GM21515 (cell line): ENCODE results near the gene PGAM2.

Source experiments
- ATAC-seq: cut with Tn5 transposase; IDR thresholded peaks from one replicate; pipeline ENCODE4 v1.9.1; 2021; ENCODE audit not compliant: unreplicated experiment

Gene PGAM2

DNA sequence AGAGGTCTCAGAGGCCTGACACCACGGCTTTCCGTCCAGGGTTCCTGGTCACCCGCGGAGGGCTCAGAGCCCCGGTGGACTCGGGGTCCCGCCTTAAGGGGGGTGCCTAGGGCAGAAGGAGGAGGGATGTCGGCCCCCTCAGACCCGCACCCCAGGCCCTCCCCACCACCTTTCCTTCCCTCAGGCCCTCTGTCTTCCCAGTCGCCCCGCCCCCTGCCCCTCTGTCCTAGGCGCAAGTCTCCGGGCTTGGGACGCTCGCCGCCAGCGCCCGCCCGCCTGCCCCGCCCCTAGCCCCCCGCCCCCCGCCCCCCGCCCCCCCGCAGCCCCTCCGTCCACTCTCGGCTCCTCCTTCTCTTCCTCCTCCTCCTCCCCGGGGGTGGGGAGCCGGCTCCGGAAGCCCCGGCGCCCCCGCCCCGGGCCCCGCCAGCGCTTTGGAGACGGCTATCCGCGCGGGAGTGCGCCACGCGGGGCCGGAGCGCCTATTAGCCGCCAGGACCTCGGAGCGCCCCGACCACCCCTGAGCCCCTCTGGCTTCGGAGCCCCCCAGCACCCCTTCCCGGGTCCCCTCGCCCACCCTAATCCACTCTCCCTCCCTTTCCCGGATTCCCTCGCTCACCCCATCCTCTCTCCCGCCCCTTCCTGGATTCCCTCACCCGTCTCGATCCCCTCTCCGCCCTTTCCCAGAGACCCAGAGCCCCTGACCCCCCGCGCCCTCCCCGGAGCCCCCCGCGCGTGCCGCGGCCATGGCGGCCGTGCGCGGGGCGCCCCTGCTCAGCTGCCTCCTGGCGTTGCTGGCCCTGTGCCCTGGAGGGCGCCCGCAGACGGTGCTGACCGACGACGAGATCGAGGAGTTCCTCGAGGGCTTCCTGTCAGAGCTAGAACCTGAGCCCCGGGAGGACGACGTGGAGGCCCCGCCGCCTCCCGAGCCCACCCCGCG, 38.8 kb upstream of the PGAM2 start, which contains the start of gene AEBP1:
Gene AEBP1, plus strand, starts transcription at position 423 of the 937 bp plus-strand sequence. Its CDS starts 321 bp downstream, at position 744.
- no peak for ATAC-seq

DNA sequence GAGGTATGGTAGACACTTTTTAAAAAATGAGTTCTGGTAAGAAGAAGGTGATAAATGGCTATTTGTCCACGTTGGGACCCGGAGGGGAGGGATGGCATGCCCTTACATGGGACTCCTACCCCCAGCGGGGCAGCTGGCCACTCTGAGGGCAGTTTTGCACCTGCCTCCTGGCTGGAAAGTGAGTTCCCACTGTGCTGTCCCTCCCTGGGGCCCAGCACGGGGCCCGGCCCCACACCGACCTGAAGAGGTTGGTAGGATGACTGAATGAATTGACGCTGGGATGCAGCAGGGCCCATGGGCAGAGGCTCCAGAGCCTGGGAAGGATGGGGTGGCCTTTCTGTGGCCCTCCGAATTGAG, 38.2 kb upstream of the PGAM2 start:
- ATAC-seq: no peak

DNA sequence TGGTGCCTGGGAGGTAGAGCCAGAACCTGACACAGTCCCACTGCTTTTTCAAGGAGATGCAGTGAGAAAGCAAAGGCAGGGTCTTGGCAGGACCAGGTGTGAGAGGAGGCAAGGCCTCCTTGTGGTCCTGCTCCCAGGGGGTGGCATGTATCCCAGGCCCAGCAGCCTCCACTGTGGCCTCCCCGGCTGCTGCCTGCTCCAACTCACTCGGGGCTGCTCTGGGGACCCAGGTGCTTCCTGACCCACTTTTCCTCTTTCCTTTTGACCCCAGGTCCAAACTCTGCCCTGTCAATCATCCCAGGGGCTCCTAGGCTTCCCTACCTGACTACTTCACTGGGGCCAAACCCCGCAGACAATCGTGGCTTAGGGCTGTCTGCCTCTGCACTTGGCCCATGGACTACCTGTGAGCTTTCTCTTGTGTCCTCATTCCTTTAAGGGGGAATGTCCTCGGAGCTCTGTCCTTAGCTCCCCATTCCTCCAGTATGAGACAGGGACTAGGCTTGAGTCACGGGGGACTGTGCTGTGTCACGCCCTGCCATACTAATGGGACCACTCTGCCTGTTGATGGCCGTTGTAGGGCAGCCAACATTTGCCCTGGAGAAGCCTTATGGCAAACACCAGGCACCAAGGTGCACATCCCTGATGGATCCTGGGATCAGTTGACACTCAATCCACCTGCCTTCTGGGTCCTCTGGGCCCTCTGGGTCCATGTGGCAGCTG, 37.6 kb upstream of the PGAM2 start:
- no peak for ATAC-seq

DNA sequence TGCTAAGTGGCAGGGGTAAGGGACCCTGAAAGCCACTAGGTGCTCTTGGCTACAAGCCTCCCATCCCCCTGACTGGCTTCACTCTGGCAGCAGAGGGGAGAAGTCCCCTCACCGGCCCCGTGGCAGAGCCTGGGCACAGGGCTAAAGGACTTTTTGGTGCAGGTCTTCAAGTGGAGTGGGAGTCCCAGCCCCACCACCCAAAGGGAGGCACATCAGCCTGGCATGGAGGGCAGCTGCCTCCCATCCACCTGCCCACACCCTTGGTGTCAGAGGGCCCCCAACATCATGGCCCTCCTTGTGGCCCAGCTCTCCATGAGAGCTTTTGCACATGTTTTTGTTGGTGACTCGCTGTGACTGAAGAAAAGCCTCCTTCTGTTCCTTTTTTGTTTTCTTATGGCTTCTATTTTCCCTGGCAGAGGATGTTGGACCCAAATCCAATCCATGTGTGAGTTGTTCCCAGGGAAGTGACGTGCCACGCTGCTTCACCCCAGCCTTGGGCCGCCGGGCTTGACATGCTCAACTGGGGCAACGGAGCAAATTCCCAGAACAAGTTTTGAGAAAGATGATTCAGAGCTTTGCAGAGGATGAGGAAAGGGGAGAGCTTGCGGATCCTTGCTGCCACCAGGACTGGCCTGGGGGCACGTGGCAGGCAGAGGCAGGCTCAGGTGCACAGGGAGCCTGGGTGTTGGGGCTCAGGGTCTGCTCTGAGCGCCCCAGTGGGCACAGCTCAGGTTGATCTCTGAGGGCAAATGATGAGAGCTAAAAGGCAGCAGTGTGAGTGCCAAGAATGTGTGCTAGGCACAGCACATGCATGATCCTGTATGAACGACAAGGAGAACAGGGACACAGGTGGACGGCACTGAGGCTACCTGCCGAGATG, 36.8 kb upstream of the PGAM2 start:
- ATAC-seq: no peak

DNA sequence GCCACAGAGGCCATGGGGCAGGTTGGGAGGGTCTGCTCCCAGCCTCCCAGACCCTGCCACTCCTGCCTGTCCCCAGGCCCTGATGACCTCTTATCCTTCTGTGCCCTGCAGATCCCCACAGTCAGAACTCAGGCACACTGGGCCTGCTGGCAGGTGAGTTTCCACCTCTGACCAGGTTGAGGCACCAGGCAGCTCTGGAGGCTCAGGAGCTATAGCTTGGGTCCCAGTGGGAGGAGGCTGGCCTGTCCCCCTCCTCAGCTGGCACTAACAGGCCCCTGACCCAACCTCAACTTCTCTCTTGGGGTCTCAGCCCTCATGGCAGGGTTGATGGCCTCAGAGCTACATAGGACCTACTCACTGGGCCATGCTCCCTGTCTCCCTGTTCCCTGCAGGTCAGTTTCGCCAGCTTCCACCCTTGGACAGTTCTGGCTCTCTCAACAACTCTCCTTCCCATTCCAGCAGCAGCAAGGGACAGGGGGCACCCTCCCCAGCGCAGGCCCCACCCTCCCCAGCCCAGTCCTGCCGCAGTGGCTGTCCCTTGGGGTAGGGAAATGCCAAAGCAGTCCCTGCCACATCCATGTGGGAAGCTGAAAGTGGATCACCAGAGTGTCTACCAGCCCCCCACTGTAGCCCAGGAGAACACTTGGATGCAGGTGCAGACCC, 36.1 kb upstream of the PGAM2 start:
- ATAC-seq: no peak

DNA sequence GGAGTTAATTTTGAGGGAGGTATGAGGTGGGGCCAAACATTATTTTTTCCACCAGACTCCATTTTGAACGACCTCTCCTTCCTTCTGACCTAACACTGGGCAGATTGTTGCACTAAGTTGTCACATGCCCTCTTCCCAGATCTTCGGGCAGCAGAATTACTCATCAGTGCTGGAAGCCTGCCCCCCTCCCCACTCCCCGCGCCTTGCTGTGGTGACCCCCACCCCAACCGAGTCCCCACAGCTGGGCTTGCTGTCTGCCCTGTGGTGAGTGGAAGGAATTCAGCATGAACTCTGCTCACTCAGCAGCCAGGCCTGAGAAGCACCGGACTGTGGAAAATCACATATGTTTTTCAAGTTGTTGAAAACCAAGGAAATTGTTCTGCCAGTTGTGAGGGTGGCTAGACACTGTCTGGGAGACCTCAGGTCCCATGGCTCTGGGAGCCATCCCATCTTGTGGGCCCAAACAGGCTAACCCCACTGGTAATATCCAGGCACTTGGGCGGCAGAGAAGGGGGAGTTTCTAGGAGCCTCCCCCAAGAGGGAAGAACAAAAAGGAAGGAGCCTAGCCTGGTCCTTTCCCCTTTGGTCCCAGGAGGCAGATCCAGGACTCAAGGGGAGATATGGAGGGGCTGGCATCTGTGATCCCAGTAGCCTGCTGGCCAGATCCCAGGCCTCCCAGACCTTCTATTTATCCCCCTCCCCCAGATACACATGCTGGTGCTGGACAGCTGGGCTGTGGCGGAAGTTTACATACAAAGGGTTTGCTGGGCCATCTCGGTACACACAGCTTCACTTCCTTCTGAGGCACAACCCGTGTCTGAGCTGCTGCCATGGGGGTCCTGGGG, 35.3 kb upstream of the PGAM2 start:
- ATAC-seq: no peak

DNA sequence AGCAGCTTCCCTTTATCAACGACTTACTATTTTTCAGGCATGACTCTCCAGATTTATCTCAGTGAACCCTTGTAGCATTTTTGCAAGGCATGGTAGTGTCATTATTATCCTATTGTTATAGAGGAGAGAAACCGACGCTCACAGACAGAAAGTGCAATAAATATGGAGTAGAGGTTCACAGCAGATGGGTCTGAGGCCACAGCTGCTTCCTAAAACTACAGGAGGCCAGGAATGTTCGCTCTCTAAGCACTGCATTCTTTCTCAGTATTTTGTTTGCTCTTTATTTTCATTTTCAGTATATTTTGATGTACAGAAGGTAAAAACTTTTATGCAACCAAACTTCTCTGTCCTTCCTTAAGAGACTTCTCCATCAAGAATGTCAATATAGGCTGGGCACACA, 34.3 kb upstream of the PGAM2 start:
- no peak for ATAC-seq

DNA sequence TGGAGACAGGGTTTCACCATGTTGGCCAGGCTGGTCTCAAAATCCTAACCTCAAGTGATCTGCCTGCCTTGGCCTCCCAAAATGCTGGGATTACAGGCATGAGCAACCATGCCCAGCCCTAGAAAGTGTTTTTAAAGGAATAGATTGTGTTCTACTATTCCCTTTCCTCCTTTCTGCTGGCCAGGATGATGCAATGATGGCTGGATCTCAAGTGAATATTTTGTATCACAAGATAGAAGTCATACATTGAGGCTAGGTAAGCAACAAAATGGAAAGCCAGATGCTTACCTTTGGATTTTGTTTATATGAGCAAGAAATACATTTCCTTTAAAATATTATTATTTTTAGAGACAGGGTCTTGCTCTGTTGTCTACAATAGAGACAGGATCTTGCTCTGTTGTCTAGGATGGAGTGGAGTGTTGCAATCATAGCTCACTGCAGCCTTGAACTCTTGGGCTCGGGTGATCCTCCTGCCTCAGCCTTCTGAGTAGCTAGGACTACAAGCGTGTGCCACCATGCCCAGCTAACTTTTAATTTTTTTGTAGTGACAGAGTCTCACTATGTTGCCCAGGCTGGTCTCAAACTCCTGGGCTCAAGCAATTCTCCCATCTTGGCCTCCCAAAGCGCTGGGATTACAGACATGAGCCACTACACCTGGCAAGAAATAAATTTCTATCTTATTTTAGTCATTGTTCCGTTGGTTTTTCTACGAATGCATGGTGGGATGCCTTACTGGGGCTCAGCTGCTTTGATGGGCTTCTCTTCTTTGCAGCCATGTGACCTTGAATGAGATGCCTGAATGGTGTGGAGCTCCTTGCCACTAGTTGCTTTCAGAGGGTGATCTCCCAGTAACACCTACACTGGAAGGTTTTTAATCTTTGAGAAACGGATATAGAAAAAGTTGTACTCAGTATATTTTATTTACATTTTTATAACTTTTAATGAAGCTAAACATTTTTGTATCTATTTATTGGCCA, 33.0 kb upstream of the PGAM2 start:
- no peak for ATAC-seq

DNA sequence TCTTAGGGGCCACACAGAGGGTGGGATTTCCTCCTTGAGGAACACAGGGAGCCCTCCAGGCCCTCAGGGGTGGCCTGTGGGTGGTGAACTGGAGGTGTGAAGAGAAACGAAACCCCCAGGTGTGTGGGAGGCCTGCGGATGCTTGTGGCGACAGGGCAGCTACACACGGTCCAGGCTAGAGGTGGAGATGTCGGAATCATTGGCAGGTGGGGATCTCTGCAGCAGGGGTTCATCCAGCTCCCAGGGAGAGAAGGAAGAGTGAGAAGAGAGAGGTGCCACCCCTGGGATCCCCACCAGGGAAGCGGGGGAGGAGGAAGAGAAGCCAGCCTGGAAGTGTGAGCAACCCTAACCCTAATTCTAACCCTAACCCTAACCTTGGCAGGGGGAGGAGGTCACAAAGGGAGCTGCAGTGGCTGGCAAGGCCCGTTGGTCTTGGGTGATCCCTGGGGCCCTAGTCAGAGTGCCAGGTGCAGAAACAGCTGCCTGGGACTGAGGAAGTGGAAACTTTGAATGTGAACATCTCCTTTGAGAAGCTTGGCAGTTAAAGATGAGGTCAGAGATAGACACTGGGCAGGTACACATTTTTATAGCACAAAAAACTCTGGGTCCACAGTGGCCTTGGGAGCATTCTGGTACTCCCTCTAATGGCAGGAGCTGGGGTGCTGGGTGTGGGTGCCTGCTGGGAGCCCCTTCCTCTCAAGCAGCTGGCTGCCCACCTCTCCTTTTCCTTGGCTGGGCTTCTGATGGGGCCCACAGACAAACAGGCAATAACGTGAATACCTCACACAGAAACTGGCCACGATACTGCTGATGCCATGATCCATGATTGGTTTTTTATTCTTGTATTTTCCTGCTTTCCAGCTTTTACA, 31.9 kb upstream of the PGAM2 start:
- ATAC-seq: no peak

DNA sequence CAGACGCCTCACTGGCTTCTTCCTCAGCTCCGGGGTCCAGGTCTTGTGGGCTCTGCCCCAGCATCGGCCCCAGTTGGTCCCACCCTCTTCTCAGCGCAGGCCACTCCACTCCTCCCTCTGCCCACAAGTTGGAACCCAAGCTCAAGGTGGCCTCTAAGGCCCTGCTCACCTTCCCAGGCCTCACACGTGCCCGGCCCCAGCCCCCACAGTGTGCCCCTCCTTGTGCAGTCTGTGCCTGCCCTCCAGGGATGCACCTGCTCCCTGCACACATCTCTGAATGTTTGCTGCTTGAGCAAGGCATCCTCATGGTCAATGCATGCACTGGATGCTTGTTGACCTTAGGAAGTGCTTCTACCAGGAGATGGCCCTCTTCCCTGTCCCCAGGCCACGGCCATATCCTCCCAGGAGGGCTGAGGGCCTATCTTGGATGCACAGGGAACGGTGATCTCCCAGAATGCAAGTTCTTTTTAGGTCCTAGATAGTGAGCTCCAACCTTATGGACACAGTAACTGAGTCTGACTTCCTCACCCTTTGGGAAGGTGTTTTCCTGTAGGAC, 31.0 kb upstream of the PGAM2 start:
- ATAC-seq: no peak

DNA sequence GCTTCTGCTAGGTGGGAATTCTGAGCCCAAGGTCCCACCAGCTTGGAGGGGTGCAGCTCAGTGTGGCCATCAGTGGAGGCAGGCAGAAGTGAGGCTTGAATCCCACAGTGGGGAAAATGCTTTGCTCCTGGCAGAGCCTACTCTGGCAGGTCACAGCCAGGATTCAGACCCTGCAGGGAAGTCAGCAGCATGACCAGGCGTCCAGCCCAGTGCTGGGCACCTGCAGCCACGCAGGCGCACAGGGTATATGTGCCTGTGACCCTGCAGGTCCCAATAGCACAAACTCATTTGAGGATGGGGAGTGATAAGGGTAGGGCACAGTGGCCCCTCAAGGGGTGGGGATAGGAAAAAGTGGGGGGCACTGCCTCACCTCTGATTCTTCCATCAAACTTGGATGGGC, 30.4 kb upstream of the PGAM2 start:
- no peak for ATAC-seq

DNA sequence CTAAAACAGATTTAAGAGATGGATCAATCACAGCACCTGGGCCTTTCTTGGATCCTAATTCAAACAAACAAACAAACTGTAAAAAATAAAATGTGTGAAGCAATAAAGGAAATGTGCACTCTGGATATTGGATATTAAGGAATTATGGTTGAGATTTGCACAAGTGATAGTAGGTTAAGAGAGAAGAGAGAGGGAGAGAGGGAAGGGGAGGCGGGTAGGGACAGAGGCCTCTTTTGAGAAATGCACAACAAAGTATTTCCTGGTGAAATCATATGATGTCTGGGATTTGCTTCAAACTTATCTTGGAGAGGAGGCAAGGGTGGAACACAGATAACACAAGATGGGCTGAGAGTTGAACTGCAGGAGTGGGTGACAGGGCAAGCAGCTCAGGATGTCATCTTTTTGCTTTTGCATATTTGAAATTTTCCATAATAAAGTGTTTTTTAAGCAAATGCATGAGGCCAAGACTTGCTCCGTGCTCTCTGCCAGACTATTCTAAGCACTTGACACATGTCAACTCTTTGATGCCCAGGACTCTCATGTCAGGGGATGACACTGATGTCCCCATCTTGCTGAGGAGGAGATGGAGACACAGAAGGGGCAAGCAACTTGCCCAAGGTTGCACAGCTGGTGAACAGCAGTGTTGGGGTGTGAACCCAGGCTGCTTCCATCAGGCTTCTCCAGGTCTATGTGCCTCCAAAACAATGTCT, 29.7 kb upstream of the PGAM2 start:
- no peak for ATAC-seq

DNA sequence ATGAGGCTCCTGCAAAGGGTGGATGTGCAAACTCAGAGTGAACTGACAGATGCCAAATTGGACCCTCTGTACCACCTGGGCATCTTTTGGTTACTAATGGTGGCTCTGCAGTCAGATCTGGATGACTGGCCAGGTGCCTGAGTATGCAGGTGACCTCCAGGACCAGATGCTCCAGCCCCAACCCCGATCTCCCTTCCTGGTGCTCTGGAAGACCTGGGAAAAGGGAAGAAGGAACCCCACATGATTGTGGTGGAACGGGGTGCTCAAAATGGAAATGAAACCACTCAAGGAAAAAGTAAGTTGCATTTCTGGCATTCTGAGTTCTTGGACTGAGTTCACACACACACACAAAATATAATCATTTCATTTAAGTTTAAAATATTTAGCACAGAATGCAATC, 29.0 kb upstream of the PGAM2 start:
- no peak for ATAC-seq

DNA sequence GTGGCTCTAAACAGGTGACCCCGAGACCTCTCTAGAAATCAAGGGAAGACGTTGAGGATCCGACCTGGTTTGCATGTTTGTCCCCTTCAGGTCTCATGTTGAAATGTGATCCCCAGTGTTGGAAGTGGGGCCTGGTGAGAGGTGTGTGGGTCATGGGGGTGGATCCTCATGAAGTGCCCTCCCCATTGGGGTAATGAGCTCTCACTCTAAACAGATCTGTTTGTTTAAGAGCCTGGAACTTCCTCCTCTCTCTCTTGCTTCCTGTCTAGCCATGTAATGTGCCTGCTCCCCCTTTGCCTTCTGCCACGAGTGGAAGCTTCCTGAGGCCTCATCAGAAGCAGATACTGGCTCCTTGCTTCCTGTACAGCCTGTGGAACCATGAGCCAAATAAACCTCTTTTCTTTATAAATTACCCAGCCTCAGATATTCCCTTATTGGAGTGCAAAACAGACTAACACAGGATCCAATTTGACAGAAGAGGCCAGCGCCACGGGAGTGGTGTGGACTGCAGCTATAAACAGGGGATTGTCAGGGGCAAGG, 27.8 kb upstream of the PGAM2 start:
- ATAC-seq: no peak

DNA sequence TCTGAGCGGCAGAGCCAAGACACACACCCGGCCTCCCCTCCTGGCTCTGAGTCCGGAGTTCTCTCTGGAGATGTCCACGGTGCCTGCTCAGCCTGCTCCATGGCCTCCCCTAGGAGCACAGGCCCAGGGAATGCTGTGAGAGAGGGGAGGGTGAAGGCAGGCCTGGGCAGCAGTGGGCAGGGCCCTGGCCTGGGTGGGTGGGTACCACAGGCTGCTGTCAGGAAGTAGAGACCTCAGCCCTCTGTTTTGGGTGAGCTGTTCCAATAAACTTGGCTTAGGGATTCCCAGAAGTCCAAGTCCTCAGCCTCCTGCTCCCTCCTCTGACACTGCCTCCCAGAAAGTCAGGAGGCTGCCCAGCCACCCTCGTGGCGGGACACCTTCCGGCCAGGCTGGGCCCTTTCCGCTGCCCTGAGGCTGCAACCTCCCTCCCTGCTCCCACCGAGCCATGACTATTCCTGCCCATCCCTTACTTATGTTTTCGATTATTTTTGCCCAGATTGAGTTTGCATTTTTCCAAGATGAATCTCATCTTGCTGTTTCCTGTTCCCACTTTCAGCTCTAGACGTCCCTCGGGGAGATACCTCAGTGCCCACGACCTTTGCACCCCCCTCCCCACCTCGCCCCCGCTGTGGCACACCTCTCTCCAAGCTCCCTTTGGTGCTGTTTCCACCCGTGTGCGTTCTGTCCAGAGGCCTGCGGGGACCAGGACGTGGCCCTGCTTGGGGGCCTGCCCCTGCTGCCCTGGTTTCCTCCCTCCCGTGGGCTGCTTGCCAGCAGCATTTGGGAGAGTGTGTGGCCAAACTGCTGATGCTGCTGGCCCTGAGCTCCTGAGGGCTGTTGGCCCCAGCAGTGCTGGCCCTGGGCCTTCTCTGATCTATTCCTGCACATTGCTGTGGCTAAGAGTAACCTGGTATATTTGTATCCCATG, 22.8 kb upstream of the PGAM2 start:
- ATAC-seq: no peak
